Measurements from ENCODE around the gene REEP3.

DNA sequence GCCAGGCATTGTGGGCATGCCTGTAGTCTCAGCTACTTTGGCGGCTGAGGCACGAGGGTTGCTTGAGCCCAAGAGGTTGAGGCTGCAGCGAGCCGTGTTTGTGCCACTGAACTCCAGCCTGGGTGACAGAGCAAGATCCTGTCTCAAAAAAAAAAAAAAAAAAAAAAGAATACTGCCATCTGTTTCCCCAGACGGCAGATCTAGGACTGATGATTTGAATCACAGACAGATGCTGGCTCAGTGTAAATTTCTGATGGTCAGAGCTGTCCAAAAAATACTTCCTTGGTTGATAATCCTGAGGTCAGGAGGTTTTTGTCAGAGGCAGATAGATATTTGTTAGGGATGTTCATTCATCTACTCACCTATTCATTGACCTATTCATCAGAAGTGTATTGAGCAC lies 130.7 kb downstream of the REEP3 start:
- TF ChIP-seq, protein P1, sequence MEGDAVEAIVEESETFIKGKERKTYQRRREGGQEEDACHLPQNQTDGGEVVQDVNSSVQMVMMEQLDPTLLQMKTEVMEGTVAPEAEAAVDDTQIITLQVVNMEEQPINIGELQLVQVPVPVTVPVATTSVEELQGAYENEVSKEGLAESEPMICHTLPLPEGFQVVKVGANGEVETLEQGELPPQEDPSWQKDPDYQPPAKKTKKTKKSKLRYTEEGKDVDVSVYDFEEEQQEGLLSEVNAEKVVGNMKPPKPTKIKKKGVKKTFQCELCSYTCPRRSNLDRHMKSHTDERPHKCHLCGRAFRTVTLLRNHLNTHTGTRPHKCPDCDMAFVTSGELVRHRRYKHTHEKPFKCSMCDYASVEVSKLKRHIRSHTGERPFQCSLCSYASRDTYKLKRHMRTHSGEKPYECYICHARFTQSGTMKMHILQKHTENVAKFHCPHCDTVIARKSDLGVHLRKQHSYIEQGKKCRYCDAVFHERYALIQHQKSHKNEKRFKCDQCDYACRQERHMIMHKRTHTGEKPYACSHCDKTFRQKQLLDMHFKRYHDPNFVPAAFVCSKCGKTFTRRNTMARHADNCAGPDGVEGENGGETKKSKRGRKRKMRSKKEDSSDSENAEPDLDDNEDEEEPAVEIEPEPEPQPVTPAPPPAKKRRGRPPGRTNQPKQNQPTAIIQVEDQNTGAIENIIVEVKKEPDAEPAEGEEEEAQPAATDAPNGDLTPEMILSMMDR (IDR thresholded peaks at IDR 0.05), result no peak
- no peak for TF ChIP-seq POLR2A (IDR thresholded peaks at IDR 0.05; ENCODE audit: low read depth)
- no peak for TF ChIP-seq EP300 (IDR thresholded peaks at IDR 0.05)
- no peak for TF ChIP-seq POLR2AphosphoS5 (IDR thresholded peaks at IDR 0.05)

Data from esophagus muscularis mucosa (tissue), 4 donors.